GM18909 (cell line): ENCODE results near the gene POLR3K.
"Not testable (repeated sequence)": the region's sequence is repeated elsewhere in the genome, so short reads cannot be mapped to it uniquely, and the experiment has no call there.

Experiments
- ATAC-seq: cut with Tn5 transposase; IDR thresholded peaks from one replicate; pipeline ENCODE4 v1.9.1; 2021; ENCODE audit warnings: mild to moderate bottlenecking; ENCODE audit not compliant: unreplicated experiment, poor library complexity

POLR3K gene

DNA sequence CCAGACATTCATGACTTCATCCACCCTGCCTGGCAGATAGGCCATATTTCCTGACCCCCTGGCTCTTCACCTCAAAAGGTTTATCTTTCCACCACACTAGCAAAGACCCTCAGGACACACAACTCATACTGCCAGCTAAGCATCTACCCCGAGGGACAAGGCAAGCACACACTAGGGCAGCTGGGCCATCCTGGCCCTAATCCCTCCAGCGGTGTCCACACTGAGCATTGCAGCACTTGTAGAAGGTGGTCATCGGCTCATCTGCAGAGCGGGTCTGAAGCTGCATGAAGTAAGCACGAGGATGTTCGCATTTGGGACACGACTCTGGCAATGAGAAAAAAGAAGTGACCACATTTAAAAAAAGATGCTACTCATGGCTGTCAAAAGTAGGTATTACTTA lies 6.2 kb downstream of the POLR3K start:
- no peak for ATAC-seq

DNA sequence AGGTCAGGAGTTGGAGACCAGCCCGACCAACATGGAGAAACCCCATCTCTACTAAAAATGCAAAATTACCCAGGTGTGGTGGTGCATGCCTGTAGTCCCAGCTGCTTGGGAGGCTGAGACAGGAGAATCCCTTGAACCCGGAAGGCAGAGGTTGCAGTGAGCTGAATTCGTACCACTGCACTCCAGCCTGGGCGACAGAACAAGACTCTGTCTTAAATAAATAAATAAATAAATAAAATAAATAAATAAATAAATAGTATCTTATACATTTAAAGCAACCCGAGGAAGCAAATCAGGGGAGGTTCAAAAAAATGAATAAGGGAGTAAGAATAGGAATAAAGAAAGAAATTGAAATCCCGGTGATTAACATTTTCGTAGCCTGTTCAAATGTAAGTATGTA lies 6.9 kb downstream of the POLR3K start:
- not testable (repeated sequence) for ATAC-seq

DNA sequence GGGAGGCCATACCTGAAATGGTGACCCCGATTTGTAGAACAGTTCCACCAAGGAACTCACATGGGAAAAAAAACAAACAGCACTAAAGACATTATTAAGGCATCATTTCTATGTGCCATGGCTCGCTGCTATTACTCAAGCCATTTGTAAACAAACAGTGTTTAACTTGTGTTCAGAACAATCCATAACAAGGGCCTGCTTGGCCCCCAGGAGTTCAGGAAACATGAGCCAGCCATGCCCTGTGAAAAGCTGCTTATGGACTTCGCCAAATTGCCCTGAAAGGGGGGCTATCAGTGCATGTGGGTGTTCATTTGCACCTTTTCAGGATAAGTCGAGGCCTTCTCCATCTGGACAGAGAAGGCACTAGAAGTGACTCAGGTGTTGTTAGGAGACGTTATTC lies 8.0 kb downstream of the POLR3K start:
- no peak for ATAC-seq

DNA sequence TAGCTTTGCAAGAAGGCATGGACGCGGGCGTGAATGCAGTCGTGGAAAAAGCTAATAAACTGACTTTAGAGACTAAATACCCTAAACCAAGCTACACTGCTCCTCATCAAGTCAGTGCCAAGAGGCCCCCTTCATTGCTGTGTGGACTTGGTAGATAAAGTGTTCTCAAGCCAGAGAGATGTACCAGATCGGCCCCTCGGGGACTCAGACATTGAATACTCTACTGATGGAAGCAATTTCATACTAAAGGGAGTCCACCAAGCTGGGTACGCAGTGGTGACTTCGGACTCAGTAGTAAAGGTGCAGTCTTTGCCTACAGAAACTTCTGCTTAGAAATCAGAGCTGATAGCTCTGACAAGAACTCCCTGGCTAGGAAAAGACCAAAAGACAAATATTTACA lies 8.8 kb downstream of the POLR3K start:
- no peak for ATAC-seq

DNA sequence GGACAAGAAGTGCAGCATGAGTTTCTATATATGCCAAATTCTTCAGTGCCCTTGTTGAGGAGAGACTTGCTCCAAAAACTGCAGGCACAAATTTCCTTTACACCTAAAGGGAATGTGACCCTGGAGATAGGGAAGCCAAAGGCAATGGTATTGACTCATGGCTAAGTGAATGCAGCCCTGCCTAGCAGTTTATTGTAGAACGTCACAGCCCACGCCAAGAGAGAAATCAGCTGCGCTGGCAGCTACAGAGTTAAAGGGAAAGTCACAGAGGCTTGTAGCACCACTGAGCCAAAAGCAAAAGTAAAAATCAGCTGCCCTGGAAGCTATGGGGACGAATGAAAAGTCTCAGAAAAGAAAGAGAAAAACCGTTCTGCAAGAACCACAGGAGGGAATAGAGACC lies 10.1 kb downstream of the POLR3K start:
- no peak for ATAC-seq

DNA sequence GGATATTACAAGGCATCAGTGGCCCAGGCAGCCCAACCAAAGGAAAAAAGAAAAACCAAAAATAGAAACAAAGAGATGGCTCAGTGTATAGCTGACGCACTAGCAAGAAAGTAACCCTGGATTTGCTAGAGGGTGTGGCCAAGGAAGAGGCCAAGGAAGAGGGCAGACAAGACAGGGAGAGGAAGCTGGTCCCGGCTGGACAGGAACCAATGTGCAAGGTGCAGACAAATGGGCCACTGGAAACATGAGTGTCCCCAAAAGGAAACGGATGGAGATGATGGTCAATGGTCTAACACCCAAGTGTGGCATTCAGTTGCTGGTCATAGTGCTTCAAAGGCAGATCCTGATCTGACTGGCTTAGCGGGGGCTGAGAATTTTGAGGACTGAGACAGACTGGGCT lies 10.7 kb downstream of the POLR3K start:
- no peak for ATAC-seq

DNA sequence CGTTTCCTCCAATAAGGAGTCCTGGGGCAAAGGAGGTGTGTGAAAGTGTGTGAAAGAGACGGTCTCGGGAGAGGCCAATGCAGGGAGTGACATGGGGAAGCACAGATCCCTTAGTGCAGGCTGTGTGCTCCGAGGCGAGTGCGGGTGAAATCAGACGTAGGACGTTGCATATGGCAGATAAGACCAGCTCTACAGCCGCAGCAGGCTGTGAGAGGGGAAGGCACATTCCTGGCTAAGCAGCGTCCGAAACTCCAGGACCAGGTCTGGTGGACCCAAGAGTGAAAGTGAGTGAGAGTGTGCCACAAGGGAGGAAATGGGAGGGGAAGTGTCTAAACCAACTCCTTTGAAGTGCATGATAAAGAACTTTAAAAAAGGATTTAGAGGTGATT lies 11.3 kb downstream of the POLR3K start:
- no peak for ATAC-seq

DNA sequence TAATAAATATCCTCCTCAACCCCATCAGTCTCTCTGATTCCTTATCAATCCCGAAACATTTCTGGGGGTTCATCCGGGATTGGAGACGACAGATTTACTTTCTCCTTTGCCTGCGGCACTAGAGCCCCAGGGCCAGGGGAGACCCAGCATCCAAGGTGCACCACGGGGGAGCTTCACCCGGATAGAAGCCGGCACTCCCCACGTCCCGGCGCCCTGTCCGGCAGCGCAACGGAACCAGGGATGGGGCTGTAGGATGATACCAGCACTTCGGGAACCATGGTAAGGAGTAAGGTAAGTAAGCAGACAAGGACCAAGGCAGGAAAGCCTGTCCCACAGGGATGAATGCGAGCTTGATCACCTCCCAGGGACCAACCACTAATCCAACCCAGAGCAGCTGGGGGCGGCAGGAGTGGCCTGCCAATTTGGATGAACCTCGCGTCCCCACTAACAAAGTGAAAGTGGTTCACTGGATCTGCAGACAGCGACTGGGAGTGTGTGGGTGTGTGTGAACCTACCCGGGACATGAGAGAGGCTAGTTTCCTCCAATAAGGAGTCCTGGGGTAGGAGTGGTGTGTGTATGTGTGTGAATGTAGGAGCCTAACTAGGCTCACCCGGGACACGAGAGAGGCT lies 11.9 kb downstream of the POLR3K start:
- no peak for ATAC-seq

DNA sequence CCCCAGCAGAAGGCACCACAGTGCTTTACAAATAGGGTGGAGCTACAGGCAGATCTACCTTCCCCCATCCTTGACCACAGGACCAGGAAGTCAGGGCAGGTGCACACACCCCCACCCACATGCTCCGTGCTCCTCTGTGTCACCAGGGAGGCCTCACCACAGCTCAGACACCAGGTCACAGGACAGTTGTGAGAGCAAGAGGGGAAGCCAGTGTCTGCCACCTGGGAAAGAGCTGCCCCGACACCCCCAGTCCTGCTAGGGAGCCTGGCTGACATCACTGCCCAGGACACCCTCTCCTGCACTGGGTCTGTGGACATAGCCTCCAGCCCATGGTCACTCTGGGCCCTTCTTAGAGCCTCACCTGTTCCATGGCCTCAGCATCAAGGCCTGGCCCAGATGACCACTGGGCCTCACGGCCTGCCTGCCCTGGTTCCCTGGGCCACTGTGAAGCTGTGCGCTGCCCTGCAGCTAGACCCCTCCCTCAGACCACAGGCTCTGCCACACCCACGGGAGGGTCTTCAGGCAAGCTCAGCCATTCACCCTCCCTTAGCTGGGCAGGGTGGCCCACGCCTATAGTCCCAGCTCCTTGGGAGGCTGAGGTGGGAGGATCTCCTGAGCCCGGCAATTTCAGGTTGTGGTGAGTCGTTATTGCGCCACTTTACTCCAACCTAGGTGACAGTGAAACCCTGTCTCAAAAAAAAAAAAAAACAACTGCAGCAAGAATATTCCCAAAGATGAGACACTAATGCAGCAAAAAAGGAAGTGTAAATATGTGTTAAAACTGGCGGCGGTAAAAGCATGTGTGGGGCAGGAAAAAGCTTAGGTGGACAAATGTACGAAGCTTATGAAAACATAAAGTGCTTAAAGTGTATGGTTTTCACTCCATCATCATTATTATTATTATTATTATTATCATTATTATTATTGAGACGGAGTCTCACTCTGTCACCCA lies 14.2 kb downstream of the POLR3K start:
- peak; percentile 78 for ATAC-seq

DNA sequence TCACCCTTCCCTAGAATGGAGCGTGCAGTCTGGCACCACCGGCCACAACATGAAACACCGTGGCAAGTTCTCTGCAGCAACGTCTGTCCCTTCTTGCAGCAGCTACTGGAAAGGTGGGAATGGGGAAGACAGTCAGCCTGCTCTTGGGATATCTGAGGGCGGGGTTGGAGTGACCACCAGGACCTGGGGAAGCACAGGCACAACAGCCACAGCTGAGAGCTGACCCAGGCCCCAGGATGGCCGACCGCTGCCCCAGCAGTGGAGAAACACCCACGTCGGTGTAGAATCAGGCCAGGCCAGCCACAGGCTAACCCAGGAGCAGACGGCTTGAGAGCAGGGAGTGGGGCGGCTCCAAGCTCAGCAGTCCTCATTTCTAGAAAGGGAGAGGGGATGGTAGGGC lies 15.2 kb downstream of the POLR3K start:
- ATAC-seq = not testable (repeated sequence)

DNA sequence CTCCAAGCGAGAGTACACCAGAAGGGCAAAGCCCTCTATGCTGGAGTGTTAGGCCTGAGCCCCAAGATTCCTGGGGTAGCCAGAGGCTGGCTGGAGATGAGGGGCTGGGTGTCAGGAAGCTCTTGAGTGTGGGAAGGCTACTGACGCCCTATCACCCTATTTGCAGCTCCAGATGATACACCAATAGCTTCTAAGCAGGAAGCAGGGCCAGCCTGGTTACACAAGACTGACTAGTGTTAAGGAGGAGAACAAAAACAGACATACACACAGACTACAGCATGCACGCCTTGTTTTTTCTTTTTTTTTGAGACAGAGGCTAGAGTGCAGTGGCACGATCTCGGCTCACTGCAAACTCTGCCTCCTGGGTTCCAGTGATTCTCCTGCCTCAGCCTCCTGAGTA lies 15.9 kb downstream of the POLR3K start:
- no peak for ATAC-seq

DNA sequence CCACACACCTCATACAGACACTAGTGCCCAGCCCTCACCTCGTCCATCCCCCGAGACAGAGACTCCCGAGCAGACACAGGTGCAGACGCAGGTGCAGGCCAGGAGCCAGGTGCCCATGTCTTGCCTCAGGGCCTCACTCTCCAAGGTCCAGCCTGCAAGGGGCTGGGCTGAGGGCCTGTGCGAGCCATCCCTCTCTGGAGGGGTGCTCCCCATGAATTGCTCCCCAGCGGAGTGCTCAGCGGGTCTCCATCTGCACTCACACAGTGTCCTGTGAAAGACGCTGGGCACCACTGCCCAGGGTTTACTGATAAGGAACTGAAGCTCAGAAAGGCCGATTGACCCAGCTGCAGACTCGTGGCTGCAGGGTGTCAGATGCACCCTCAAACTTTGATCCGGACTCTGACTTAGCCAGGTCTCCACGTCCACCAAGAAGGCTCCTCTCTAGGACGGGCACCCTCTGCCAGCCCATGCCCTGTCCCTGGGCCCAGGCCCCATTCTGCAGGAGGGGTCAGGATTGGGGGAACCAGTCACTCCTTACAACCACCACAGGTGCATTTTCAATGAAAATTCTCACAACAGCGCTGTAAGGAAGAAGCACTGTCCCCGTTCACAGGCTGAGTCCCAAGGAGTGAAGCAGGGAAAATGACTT lies 16.9 kb downstream of the POLR3K start:
- no peak for ATAC-seq

DNA sequence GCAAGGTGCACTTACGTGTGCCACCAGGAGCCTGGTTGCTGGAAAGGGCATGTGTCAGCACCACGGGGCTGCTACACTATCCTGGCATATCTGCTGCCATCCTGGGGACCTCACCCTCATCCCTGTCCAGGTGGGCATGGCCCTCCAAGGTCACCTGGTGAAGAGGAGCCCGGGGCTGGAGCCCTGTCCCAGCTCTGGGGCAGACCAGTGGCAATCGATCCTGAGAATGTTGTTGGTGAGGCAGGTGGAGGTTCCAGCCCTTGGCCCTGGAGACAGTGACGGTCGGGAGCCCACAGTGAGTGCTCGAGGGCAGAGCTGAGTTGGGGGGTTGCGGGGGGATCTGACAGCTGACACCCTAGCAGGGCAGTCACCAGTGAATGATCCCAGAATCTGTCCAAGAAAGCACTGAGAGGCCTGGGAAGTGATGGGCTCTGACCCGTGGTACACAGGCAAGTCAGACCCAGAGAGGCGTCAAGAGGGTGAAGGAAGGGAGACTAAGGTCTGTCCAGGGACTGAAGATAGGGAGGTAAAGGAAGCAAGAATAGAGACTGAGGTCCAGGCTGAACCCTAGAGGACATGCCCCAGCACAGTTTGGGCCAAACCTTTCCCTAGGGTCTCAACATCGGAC lies 17.6 kb downstream of the POLR3K start:
- ATAC-seq = no peak

DNA sequence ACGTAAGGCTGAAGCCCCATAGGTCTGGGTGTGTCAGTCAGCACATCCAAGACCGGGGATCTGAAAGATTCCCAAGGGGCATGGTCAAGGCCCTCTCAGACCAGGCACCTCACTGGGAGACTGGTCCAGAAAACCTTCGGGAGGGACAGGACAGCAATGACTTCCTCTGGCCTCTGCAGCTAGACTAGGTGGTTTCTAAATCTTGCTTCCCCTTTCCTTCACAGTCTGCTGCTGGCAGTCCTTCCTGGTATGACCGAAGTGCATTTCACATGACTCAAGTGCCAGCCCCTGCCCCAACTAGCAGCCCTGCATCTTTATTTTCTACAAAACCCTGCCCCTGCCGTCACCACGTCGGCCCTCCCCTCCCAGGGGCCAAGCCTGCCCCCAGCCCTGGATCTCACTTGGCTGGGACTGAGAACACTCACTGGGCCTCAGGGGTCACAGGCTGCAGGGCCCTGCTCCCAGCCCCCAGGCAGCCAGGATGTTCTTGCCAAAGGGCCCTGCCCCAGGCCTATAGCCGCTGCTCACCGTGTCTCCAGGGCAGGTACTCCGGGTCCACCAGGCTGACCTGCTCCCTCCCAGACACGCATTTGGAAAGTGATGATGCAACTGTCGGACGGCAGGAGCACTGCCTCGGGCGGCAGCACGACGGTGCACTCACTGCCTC lies 18.3 kb downstream of the POLR3K start:
- peak; percentile 46 for ATAC-seq

DNA sequence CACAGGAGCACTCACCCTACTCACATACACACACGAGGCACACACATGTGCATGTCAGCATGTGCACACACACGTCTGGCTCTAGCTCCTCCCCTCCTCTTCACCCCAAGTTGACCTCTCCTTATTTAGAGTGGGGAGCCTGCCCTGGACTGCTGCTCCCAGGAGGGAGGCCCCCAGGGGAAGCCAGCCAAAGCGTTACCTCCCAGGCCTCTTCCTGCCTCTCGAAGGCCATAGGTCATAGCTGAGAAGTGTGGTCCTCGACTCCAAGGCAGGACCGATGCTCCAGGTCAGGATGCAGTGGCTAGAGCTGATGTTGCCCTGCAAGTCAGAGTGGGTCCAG lies 18.8 kb downstream of the POLR3K start:
- no peak for ATAC-seq

DNA sequence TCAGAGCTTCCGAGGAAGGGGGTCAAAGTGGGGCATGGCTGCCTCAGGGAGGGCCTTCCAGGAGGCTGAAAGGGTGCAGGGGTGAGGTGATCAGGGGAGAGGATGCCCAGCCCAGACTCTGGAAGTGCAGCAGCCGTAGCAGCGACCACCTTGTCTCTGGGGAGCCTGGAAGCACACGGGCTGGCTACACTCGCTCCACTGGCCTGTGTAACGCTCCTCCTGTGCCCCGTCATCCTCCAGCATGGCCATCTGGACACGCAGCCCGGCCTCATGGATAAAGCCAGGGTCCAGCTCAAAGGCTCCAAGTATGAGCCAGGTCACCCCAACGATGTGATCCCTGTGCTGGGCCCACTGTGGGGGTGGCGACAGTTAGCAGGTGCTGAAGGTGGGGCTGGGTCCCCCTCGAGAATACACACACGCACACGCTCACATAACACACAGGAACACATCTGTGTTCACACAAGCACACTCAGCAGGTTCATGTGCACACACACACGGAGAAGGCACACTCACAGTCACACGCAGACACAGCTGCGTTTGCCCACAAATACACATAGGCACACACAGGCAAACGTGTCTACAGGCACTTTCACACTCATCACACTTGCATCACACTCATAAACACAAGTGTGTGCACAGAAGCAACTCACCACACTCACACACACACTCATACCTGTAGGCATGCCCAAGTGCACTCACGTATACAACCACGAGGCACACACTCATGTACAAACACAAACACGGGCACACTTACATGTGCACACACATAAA lies 19.3 kb downstream of the POLR3K start:
- ATAC-seq = no peak

DNA sequence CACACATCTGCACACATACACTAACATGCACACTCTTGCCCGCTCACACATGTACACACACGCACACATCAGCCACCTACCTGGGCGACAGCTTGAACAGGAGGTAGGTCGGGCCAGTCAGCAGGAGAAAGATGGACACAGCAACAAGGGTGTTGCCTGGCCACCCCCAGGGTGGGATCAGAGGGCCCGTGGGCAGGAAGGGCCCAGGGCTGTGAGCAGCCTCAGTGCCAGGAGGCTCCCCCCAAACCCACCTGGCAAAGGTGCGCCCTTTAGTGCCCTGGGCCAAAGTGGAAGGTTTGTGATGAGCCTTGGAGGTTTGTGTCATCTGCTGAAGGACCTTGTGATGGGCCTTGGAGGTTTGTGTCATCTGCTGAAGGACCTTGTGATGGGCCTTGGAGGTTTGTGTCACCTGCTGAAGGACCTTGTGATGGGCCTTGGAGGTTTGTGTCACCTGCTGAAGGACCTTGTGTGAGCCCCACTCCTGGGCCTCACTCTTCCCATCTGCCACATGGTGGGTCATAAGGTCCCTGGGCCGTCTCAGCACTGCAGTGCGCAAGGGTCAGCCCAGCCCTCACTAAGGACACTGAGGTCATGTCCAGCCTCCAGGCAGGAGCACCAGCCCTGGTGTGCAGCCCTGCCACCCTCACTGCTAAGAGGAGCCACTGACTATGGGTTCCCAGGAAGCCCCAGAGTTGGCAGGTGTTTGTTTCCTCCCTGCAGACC lies 20.1 kb downstream of the POLR3K start:
- ATAC-seq = not testable (repeated sequence)

DNA sequence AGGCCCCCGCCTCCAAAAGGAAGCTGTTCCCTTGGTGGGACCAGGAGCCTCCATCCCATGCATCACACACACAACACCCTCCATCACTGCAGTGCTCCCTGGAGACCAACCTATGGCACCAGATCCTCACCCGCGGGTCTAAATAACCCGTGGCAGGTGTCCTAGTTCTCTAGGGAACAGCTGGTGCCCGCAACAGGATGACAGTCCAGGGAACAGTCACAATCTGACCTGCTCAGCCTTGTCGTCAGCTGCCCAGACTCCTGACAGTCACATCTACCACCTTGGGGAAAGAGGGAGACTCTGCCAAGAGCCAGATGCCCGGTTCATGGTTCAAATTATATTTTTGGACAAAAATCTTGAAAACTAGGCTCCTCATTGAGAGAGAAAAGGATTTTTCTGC lies 22.8 kb downstream of the POLR3K start:
- not testable (repeated sequence) for ATAC-seq

DNA sequence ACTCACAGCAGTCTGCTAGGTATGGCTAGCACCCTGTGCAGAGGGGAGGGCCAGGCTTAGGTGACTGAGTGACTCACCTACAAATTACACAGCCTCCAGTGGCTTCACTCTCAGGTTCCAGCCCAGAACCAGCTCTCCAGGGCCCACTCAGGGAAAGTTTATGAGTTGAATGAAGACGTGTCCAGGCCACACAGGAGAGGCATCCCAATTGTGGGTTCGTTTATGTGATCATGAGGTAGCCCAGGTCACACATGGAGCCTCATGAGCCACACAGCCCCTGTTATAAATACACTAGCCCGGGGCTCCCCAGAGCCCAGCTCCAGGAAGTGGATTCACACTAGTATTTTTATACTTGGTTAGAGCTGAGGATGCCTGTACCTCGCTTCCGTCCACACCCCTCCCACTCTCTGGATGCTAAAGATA lies 27.5 kb downstream of the POLR3K start:
- ATAC-seq = peak; percentile 59
